Eye (tissue), 1 donor: Measurements from ENCODE around the gene MTA2.
"Not testable (repeated sequence)": the region's sequence is repeated elsewhere in the genome, so short reads cannot be mapped to it uniquely, and the experiment has no call there.

Experiments
- DNase-seq: peaks from one replicate; pipeline ENCODE4 v3.0.0-alpha.2; 2015

MTA2 gene

DNA sequence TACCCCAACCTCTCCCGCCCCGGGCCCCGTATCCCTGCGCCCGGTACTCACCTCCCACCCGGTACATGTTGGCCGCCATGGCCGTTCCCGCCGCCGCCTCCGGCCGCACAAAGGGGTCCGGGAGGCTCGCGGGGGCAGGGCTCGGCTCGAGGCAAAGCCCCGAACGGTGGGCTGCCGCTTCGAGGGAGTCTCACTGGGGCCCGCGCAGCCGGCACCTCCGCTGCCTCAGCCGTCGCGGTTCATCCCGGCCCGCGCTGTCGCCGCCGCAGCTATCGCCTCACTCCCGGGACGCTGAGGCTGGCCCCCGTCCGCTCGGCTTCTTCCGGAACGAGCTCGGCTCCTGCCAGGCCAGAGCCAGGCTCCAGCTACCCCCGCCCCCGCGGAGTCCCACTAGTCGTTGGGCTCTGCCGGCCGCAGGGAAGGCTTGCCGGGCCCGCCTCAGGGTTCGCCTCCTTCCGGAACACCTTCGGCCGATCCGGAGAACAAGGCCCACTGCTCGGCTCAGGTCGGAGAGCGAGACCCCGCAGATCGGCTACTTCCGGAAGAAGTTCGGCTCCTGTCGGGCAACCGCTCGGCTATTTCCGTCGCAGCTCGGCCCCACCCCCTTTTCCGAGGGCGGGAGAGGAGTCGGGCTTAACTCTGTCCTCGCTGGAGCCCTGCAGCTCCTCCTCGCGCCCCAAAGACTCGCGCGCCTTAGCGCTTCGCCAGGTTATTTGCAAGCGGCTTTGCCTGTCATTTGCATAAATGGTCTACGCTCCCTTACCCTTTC lies at the start of gene MTA2:
MTA2 (minus strand) TSS at position 494 of the 769 bp plus-strand sequence; CDS start at position 79, 415 bp downstream.
- DNase-seq: peak; percentile 100

DNA sequence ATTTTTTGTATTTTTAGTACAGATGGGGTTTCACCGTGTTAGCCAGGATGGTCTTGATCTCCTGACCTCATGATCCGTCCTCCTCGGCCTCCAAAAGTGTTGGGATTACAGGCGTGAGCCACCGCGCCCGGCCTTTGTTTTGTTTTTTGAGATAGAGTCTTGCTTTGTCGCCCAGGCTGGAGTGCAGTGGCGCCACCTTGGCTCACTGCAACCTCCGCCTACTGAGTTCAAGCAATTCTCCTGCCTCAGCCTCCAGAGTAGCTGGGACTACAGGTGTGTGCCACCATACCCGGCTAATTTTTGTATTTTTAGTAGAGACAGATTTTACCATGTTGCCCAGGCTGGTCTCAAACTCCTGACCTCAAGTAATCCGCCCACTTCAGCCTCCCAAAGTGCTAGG lies 48.6 kb upstream of the MTA2 start:
- DNase-seq: not testable (repeated sequence)

DNA sequence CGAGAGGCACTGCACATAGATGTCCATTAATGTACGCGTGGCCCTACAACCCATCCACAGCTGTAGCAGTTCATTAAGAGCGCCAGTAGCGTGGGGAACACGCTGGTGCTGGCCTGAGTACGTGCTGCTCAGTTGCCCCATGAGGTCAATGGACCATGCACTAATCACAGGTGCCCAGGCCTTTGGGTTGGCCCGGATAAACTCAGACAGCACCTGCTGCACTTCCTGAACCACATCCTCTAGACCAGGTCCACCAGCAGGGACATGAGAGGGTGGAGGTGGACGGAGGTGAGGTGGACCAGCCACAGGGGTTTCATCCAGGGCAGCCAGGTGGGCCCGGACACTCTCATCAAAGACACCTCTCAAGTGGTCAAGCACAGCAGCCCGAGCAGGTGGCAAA lies 47.8 kb upstream of the MTA2 start:
- DNase-seq: no peak

DNA sequence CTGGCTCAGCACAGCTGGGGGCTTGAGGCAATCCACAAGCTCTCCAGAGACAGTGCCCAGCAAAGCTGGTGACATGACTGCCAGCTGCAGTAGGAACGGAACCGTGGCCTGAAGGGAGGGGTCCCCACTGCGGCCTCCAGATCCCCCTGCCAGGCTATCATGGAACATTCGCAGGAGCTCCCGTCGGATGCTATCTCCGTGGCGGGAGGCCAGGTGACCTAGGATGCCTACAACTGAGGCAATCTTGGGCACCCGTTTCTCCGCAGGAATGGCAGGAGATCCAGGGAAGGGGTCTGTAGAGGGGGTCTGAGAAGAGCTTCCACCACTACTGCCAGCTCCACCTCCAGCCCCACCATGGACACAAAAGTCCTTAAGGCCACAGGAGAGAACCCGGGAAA lies 47.3 kb upstream of the MTA2 start:
- DNase-seq: no peak

DNA sequence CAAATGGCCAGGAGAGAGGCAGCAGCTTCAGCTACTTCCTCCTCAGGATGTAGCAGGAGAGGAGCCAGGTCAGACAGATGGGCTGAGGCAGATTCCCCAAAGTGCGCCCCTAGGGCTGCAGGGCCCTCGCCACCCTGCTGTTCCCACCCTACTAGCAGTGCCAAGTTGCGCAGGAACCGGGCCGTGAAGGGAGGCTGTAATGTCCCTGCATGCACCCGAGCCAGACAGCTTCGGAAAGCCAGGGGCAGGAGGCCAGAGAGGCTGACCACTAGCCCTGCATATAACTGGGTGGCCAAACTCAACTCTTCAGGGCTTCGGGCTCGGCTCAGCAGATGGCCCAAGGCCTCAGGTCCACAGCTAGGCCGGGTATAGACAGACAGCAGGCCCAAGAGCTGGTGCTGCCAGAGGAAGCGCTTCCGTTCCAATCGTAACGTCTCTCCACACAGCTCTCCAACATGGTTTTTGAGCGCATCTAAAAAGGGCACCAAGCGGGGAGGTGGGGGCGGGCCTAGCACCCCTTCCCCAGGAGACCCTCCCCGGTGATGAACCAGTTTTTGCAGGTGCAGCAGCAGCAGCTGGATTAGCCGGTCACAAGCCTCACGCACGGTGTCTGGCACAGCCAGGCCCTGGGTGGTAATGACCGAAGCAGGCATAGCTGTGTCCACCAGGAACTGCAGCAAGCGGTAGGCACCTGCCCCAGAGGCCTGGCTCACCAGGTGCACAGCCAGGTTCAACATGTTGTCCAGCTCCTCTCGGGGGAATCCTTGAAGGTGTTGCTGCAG lies 46.7 kb upstream of the MTA2 start:
- no peak for DNase-seq

DNA sequence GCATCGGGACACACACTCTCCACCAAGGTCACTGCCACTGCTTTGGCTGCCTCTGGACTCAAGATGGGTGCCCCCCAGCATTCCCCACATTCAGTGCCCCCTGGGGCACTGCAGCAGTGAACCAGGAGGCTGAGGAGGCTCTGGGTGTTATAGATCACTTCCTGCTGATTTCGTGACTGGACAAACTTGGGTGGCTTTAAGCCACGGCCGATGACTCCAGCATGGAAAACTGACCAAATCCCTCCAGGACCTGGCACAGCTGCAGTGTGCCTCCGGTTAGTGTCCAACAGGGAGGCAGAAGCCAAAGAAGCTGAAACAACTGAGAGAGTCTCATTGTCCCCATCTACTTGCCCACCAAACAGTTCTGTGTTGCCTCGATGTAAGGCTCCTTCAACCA lies 45.9 kb upstream of the MTA2 start:
- DNase-seq: no peak

DNA sequence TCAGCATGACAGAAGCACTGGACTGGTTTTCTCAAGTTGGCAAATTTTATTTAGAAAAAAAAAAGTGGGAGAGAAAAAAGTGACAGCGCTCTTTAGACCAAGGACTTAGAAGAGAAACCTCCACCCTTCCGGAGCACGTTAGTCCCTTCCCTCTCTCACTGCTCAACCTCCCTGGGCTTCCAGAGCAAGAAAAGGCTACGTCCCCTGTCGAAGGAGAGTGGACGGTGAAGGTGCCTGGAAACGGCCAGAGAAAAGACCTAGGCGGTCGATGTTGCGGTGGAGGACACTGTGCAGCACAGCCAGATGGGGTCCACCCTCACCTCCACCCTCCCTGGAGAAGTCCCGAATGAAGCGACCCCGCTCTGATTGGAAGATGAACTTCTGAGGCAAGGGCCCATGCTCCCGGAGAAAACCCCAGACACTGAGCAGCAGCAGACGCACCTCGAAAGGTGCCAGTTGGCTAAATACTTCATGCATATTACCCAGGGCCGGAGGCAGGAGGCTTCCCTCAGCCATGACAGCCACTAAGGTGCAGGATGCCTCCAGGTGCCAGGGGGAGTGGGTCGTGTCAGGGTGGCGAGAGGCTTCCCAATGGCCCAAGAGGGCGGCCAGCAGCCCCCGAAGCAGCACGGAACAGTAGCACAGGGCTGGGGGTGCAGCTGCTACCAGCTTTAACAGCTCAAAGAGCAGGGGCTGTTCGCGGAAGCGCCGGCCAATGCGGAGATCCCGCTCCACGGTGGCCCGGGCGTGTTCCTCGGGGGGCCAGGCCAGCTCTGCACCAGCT lies 45.4 kb upstream of the MTA2 start:
- no peak for DNase-seq

DNA sequence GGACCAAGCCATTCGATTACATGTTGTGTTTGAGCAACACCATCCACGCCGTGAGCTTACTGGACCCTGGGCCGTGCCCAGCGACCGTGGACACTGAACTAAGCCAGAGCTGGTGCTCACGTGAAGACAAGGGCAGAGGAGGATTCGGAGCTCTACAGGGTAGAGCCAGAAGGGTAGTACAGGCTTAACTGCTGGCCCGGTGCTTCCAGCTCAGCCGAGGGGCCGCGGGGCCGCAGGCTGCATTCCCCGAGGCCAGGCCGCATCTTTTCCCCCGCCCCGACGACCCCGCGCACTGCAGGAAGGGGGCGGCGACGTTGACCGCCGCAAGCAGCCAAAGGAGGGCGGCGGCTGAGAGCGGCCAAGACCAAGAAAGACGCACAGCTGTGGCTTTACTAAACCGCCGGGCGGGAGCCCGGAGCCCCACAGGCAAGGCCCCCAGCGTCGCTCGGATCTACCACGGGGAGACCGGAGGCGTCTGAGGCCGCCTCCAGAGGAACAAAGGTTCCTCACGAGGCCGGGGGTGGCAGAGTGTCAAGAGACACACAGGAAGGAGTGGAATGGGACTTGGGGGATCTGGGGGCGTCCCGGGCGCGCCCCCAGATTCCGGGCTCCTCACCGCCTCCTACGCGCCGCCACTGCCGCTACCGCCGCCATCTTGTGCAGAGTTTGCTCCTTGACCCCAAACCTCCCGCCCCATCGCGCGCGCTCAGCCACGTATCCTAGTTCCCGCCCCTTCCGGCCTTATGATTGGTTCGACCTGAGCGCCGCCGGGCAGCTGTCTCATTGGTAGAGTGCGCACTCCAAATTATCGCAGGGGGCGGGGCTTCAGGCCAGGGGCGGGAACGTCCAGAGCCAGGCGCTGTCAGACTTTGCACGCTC lies 44.5 kb upstream of the MTA2 start, which contains the start of gene GANAB:
GANAB (minus strand) TSS at position 668 of the 879 bp plus-strand sequence; CDS start at position 654, 14 bp downstream.
- peak; percentile 99 for DNase-seq

DNA sequence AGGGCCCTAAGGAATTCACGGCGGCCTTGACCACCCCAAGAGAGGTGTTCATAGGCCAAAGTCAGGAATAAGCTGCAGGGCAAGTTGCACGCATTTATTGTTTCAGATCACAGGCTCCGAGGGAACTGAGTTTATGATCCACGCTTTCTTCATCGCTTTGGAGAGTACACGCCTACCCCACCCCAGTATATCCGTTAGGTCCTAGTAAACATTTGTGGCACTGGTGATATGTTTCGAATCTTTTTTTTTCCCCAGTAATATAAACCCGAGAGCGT lies 43.9 kb upstream of the MTA2 start:
- DNase-seq: no peak

DNA sequence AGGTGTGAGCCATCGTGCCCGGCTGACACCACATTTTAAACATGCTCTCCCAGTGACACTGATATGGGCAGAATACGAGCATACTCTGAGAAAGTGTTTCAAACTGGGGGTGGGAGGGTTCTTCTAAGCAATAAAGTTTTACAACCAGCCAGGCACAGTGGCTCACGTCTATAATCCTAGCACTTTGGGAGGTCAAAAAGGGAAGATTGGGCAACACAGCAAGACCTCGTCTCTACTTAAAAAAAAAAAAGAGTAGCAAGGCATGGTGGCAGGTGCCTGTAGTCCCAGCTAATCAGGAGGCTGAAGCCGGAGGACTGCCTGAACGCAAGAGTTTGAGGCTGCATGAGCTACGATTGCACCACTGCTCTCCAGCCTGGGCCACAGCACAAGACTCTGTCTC lies 42.6 kb upstream of the MTA2 start:
- no peak for DNase-seq

DNA sequence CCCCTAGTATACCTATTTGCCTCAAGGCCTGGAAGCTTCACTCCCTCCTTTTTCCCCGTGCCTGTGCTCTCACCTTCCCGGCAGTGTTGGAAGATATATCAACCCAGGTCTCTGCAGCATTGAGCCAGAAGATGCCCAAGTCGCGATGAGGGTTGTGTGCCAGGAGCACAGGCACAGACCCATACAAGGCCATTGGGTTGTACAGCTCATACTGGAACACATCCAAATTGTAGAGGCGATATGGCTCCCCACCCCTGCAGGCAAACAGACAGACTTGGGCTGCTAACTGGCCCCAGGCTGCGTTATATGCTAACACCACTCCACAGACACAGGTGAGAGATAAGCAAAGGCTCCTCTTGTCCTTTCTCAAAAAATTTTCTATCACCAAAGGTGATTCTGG lies 30.8 kb upstream of the MTA2 start:
- no peak for DNase-seq

DNA sequence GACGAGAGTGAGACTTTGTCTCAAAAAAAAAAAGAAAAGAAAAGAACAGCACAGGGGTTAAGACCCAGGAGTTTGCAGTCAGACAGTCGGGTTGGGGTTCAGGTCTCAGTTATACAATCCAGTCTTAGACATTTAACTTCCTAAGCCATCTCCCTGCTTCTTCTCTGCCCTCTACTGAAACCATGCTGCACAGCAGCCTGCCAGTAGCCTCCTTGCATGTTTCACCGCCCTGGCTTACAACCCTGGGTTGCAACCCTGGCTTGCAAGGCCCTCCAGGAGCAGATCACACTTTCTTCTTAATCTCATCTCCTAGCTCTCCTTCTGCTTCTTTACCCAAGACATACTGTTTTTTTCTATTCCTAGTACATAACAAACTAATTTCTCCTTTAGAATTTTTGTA lies 26.0 kb upstream of the MTA2 start:
- DNase-seq: no peak

DNA sequence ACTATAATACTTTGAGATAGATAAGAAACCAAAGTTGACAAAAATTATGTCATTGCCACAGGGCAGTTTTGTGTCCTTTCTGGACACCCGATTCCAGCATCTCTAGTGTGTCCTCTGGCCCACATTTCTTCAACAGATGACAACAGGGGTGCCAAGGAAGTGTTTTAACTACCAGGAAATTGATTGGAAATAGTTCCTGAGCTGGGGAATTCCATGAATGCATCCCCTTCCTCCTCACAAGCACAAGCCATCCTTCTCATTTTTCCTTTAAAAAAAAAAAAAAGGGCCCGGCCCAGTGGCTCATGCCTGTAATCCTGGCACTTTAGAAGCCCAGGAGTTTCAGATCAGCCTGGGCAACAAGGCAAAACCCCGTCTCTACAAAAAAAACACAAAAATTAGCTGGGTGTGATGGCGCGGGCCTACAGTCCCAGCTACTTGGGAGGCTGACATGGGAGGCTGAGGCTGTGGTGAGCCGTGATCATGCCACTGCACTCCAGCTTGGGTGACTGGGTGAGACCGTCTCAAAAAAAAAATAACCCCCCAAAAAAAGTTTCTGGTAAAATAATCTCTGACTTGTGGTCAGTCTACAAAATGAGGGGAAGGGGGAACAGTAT lies 20.9 kb upstream of the MTA2 start:
- DNase-seq: no peak

DNA sequence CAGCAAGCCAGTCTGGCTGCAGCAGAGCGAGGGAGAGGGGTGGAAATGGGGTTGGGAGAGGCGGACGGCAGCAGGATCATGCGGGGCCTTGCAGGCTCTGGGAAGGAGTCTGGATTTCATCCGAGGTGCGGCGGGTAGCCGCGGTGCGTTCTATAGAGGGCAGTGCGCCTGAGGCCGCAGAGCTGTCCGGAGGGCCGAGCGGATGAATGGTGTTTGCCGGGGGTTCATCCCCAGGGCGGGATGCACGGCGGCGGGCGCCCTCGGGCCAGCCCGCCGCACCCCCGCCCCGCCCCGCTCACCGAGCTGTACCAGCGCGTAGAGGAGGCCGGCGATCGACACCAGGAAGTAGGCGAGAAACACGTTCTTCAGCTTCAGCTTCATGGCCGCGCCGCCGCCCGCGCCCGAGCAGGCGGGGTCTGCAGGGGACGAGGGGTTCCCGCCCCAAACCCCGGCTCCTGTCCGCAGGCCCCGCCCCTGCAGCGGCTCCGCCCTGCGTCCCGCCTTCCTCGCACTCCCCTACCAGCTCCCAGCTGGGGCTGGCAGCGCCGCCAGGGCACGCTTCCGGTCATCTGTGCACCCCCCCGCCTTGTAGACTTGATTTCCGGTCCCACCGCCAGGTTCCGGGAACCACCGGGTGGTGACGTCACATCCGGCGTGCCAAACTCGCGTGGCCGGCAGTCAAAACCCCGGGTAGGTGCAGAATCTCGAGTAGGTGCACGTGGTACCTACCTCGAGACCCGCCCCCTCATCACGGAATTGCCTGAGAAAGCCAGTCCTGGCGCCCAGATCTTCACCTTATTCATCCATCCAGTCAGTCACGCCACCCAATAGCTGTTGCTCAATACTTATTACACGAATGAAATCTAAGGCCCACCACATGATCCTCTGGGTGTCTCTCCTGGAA lies 20.2 kb upstream of the MTA2 start, which contains the start of gene B3GAT3:
B3GAT3 (minus strand) TSS at position 420 of the 904 bp plus-strand sequence; CDS start at position 381, 39 bp downstream.
- DNase-seq: peak; percentile 98

DNA sequence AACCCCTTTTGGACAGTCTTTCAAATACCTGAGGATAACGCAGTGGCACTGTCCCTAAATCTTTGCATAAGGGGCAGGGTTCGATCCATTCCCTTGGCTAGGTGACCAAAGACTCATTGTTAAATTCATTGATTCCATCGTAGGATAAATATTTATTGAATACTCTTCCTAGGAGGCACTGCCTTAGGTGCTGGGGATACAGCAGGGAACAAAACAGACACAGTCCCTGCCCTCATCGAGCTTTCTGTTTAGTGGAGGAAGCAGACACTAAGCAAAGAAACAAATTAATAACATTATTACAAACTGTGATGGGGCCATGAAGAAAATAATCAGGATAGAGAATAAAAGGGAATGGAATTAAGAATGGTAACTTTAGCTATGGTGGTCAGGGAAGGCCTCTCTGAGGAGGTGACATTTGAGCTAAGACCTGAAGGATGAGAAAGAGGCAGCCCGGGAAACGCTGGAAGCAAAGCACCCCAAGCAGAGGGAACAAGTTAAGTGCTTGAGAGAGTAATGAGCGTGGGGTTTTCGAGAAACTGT lies 19.4 kb upstream of the MTA2 start:
- DNase-seq: peak; percentile 4

DNA sequence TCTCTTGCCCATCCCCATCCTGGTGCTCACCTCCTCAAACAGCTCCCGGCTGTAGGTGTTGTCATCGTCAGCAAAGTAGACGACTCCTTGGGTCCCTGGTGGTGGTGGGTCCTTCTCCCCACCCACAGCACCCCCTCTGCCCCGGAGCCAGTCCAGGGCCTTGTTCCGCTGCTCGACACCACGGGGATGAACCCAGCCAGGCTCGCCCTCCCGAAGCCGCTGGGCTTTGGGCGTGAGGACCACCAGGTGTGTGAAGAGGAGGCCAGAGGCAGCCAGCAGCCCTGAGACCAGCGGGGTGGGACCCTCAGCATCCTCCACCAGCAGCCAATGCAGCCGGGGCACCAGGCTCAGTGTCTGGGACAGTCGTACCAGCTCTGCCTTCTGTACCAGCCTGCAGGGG lies 15.3 kb upstream of the MTA2 start:
- not testable (repeated sequence) for DNase-seq

DNA sequence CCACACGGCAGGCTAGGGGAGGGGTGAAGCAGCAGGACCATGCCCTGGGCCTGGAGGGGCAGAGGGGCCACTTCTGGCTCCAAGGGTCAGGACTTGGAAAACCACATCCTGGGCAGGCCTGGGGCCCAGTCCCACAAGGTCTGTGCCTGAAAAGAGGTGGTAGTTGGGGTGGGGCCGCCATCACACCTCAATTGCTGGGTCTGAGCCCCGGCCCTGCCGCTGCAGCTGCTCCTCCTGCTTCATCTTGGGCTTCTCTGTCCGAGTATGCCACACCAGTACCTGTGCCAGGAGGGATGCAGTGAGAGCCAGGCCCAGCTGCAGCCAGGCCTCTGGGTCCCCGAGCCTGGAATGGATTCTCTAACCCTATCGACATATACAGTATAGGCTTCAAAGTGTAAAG lies 13.9 kb upstream of the MTA2 start:
- DNase-seq: no peak

DNA sequence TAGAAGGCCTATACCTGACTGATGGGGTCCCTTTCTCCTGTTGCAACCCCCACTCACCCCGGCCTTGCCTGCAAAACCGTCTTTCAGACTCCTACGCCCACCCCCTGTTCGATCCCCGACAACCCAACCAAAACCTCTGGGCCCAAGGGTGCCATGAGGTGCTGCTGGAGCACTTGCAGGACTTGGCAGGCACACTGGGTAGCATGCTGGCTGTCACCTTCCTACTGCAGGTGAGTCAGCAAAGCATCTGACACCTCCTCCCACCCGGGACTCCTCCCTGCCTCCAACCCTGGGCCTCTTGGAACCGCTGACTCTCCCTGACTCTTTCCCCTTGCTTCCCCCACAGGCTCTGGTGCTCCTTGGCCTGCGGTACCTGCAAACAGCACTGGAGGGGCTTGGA lies 12.6 kb upstream of the MTA2 start:
- DNase-seq: no peak

DNA sequence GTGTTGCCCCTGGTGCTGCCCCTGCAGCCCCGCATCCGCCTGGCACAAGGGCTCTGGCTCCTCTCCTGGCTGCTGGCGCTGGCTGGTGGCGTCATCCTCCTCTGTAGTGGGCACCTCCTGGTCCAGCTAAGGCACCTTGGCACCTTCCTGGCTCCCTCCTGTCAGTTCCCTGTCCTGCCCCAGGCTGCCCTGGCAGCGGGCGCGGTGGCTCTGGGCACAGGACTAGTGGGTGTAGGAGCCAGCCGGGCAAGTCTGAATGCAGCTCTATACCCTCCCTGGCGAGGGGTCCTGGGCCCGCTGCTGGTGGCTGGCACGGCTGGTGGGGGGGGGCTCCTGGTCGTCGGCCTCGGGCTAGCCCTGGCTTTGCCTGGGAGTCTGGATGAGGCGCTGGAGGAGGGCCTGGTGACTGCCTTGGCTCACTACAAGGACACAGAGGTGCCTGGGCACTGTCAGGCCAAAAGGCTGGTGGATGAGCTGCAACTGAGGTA lies 11.7 kb upstream of the MTA2 start:
- DNase-seq: no peak
